ENCODE data around the gene SELENOF.

- no peak for TF ChIP-seq CTCF (CRISPR knock-in tag; IDR thresholded peaks at IDR 0.05)
- TF ChIP-seq EZH2 (conservative IDR thresholded peaks at IDR 0.05; ENCODE audit: low read depth, low read length), result no peak
- TF ChIP-seq PRMT3 (CRISPR knock-in tag; IDR thresholded peaks at IDR 0.05; ENCODE audit: borderline replicate concordance, low read depth), result no peak
- no peak for TF ChIP-seq ZNF275 (CRISPR knock-in tag; IDR thresholded peaks at IDR 0.05; ENCODE audit: borderline replicate concordance)
- no peak for TF ChIP-seq POLR2AphosphoS5 (IDR thresholded peaks at IDR 0.05; ENCODE audit: low read depth, low read length)
- TF ChIP-seq KDM1A (CRISPR knock-in tag; IDR thresholded peaks at IDR 0.05), result no peak
- TF ChIP-seq RBM22 (optimal IDR thresholded peaks at IDR 0.05; ENCODE audit: low read length), result no peak
- no peak for TF ChIP-seq ZNF687 (CRISPR knock-in tag; IDR thresholded peaks at IDR 0.05)
- TF ChIP-seq HIVEP1 (CRISPR knock-in tag; IDR thresholded peaks at IDR 0.05), result no peak
These were observed 1.5 kb downstream of the SELENOF start for GRCh38 chr1:86912281-86912900.
